Gastroesophageal sphincter (tissue), 4 donors: Measurements from ENCODE around the gene PDLIM5. TPM values are rescaled to one million over a fixed set of nuclear protein-coding genes. Genes with fewer than 3 reads are reported as not detected.

Source experiments
- ATAC-seq: fragments of 150-250 bp; one replicate; pipeline ENCODE4 v1.9.1; 2016; ENCODE audit warnings: mild to moderate bottlenecking, moderate library complexity
- H3K27ac ChIP-seq, 4 donors: fragments of 200-600 bp; sonication (generic) in 3 of 4; 1 replicate in 3 of 4; 2 replicates in 1 of 4; pipeline ENCODE4 v1.5.1; 2016 to 2019
- H3K27me3 ChIP-seq: fragments of 200-600 bp; sonication (generic); one replicate; pipeline ENCODE4 v1.5.1; 2019
- H3K36me3 ChIP-seq, 2 donors: fragments of 200-600 bp; sonication (generic); one replicate each; pipeline ENCODE4 v1.5.1; 2019; ENCODE audit warnings: control low read depth in 1 of 2
- H3K4me1 ChIP-seq, 3 donors: fragments of 200-600 bp; sonication (generic); 1 replicate in 2 of 3; 2 replicates in 1 of 3; pipeline ENCODE4 v1.5.1; 2016 to 2019; ENCODE audit warnings: control low read depth in 2 of 3
- H3K4me3 ChIP-seq, 2 donors: fragments of 200-600 bp; sonication (generic); one replicate each; pipeline ENCODE4 v1.5.1; 2019; ENCODE audit warnings: mild to moderate bottlenecking in 1 of 2, moderate library complexity in 1 of 2
- H3K9me3 ChIP-seq, 3 donors: fragments of 200-600 bp; sonication (generic); one replicate each; pipeline ENCODE4 v1.5.1; 2017 to 2019; ENCODE audit warnings: control low read depth in 2 of 3
- EP300 ChIP-seq: sonication (generic); formaldehyde crosslinking; IDR thresholded peaks from one replicate; pipeline ENCODE4 v1.6.1; 2017; ENCODE audit warnings: antibody characterized with exemption, mild to moderate bottlenecking
- POLR2A ChIP-seq, 2 donors: fragments of 450-650 bp; IDR thresholded peaks; one replicate each; pipeline ENCODE4 v1.6.1; 2017; ENCODE audit warnings: antibody characterized with exemption in 2 of 2, mild to moderate bottlenecking in 2 of 2, moderate library complexity in 1 of 2
- POLR2AphosphoS5 ChIP-seq: sonication (generic); formaldehyde crosslinking; IDR thresholded peaks from one replicate; pipeline ENCODE4 v1.6.1; 2017; ENCODE audit warnings: antibody characterized with exemption
- WGBS, 2 donors: methylation state at CpG; one replicate each; pipeline ENCODE4 v1.1.5; 2018; ENCODE audit warnings: low coverage in 1 of 2; 5-methylcytosine and 5-hydroxymethylcytosine counted together
- total RNA-seq, 4 donors: library from RNA; depleted of rRNA; stranded (reverse); fragments of >200 nt; gene quantifications; one replicate each; pipeline ENCODE4 v1.1.0, GENCODE V29; 2016
- TF ChIP-seq, protein P1 (sequence below), 4 experiments: fragments of 200-600 bp in 2 of 4; fragments of 450-650 bp in 2 of 4; sonication (generic) in 1 of 4; IDR thresholded peaks; one replicate each; pipeline ENCODE4 v1.5.1; 2017 to 2019; ENCODE audit warnings: antibody characterized with exemption in 4 of 4, mild to moderate bottlenecking in 2 of 4, moderate library complexity in 2 of 4

Gene PDLIM5
- total RNA-seq, 4 donors from 2014 or later: 100 to 223 (median 175) TPM

DNA sequence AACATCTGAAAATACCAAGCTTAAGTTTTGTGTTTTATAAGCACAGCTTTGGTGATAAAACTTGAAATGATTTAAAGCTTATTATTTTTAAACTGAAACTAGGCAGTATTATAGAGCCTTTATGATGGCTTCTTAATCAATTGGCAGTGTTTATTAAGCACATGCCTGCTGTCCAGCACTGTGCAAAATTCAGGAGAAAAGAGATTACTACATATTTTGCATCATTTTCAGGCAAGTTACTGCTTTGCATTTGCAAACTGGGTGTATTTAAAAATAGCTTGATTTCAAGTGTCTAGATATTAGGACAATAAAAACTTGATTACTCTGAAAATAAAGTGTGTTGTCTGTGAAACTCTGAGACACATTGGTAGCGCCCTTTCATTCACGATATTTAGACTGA lies 126.5 kb downstream of the PDLIM5 start:
- Histone ChIP-seq H3K9me3 (no peaks in the 10 kb centered on the region), H3K36me3 (peaks cover 0 to 9% of the 10 kb centered on the region in 2 donors), H3K4me1 (peaks cover 5 to 57% (median 6%) of the 10 kb centered on the region in 3 donors), H3K4me3 (no peak overlapping the region), H3K27ac (no peak overlapping the region), H3K27me3 (no peaks in the 10 kb centered on the region)
- no peak for TF ChIP-seq POLR2AphosphoS5
- ATAC-seq: no peak
- 57 to 75% methylated on average over 2 of the region's 2 CpGs for WGBS, 2 donors

DNA sequence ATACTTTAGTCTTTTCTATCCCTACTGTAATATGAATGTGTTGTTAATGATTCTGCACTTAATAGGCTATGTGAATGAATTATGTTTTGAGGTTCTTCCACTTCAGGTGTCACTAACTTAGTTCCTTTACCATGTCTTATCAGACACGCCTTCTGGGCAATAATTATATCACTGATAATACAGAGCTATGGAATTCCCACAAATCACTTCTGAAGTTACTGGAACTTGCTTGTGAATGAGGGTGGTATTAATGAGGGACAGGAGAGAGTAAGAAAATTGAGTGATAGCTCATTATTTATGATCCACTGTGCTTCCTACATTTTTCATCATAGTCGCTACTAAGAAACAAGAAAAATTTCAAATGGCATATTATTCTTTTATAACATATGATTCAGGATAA lies 130.0 kb downstream of the PDLIM5 start:
- H3K4me1 ChIP-seq: peaks cover 4 to 44% (median 5%) of the 10 kb centered on the region in 3 donors
- no peak for ATAC-seq
- H3K27ac ChIP-seq: no peak overlapping the region
- peaks cover 4 to 15% of the 10 kb centered on the region in 2 donors for H3K36me3 ChIP-seq
- no peak for TF ChIP-seq EP300
- TF ChIP-seq, protein P1, sequence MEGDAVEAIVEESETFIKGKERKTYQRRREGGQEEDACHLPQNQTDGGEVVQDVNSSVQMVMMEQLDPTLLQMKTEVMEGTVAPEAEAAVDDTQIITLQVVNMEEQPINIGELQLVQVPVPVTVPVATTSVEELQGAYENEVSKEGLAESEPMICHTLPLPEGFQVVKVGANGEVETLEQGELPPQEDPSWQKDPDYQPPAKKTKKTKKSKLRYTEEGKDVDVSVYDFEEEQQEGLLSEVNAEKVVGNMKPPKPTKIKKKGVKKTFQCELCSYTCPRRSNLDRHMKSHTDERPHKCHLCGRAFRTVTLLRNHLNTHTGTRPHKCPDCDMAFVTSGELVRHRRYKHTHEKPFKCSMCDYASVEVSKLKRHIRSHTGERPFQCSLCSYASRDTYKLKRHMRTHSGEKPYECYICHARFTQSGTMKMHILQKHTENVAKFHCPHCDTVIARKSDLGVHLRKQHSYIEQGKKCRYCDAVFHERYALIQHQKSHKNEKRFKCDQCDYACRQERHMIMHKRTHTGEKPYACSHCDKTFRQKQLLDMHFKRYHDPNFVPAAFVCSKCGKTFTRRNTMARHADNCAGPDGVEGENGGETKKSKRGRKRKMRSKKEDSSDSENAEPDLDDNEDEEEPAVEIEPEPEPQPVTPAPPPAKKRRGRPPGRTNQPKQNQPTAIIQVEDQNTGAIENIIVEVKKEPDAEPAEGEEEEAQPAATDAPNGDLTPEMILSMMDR (IDR thresholded peaks at IDR 0.05): no peak
- TF ChIP-seq POLR2AphosphoS5: no peak
- H3K4me3 ChIP-seq: no peak overlapping the region
- no peaks in the 10 kb centered on the region for H3K9me3 ChIP-seq
- 94 to 100% methylated on average over 1 to 2 of the region's 2 CpGs for WGBS, 2 donors
- H3K27me3 ChIP-seq: no peaks in the 10 kb centered on the region

DNA sequence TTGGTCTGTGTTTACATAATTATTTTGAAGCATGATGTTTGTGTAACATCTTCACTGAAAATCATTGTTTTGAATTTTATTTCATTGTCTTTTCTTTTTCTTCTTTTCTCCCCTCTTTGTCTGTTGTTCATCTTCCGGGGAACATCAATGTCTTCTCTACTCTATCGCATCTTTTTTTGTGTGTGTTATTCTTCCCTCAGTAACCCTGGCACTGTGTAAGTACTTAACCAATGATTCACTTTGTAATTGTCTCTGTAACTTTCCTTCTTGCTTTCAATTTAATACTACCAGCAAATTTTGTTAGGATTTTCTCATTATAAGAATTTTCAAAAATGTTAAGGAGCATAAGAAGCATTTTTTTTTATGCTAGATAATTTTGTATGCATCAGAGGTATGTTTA lies 130.8 kb downstream of the PDLIM5 start:
- no peak overlapping the region for H3K4me3 ChIP-seq

GRCh38 chr4:94583914-94584641 lies 132.3 kb downstream of the PDLIM5 start:
- Histone ChIP-seq H3K9me3 (no peaks in the 10 kb centered on the region), H3K4me1 (peaks cover 0 to 35% (median 0%) of the 10 kb centered on the region in 3 donors), H3K36me3 (peaks cover 4 to 26% of the 10 kb centered on the region in 2 donors), H3K27me3 (no peaks in the 10 kb centered on the region), H3K4me3 (no peak overlapping the region), H3K27ac (no peak overlapping the region)
- no peak for ATAC-seq
- WGBS, 2 donors: 41 to 80% methylated on average over 2 to 3 of the region's 3 CpGs
- TF ChIP-seq EP300: no peak
- no peak for TF ChIP-seq POLR2AphosphoS5
- TF ChIP-seq POLR2A (IDR thresholded peaks at IDR 0.05): no peak
- TF ChIP-seq, protein P1 (IDR thresholded peaks at IDR 0.05): no peak

More for the DNA sequence above, 130.8 kb downstream of the PDLIM5 start:
- Histone ChIP-seq H3K9me3 (no peaks in the 10 kb centered on the region), H3K36me3 (peaks cover 4 to 18% of the 10 kb centered on the region in 2 donors), H3K4me1 (peaks cover 0 to 36% (median 0%) of the 10 kb centered on the region in 3 donors), H3K27me3 (no peaks in the 10 kb centered on the region), H3K27ac (no peak overlapping the region)
- no peak for ATAC-seq
- TF ChIP-seq EP300 (no peak), POLR2AphosphoS5 (no peak), POLR2A (IDR thresholded peaks at IDR 0.05) (no peak)
- TF ChIP-seq, protein P1 (IDR thresholded peaks at IDR 0.05): no peak
- 71% methylated on average over 2 of the region's 2 CpGs; no CpG with 5 or more reads in 1 of the 2 donors for WGBS, 2 donors

- ATAC-seq: no peak
- Histone ChIP-seq H3K4me3 (no peak overlapping the region), H3K27me3 (no peaks in the 10 kb centered on the region), H3K27ac (no peak overlapping the region), H3K36me3 (peaks cover 4 to 33% of the 10 kb centered on the region in 2 donors), H3K4me1 (peaks cover 0 to 14% (median 0%) of the 10 kb centered on the region in 3 donors), H3K9me3 (no peaks in the 10 kb centered on the region)
- 57 to 90% methylated on average over 1 of the region's 1 CpG for WGBS, 2 donors
- TF ChIP-seq POLR2A (IDR thresholded peaks at IDR 0.05) (no peak), POLR2AphosphoS5 (no peak), EP300 (no peak)
- TF ChIP-seq, protein P1 (IDR thresholded peaks at IDR 0.05): no peak
These were observed 137.4 kb downstream of the PDLIM5 start for GRCh38 chr4:94588896-94589693.
